GM12872 (cell line): ENCODE results near the gene SERTM1.

Experiments used
- TF ChIP-seq, protein P1 (sequence below): IDR thresholded peaks from 3 replicates; pipeline ENCODE4 v1.5.1; 2011; ENCODE audit warnings: low read depth, mild to moderate bottlenecking, low read length, moderate library complexity; ENCODE audit not compliant: insufficient read depth

SERTM1 gene

DNA sequence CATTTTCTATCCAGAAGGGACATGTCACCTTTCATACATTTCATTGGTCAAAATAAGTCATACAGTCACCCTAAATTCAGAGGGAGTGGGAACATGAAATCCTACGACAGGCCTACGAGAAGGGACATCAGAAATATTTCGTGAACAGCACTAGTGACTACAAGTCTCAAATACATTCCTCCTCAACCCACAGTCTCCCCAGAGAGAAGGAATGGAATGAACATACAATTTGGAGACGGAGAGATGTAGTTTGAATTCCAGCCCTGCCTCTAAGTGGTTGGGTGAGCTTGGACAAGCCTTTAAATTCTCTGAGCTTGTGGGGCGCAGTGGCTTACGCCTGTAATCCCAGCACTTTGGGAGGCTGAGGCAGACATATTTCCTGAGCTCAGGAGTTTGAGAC, 9.9 kb downstream of the SERTM1 start:
- TF ChIP-seq, protein P1, sequence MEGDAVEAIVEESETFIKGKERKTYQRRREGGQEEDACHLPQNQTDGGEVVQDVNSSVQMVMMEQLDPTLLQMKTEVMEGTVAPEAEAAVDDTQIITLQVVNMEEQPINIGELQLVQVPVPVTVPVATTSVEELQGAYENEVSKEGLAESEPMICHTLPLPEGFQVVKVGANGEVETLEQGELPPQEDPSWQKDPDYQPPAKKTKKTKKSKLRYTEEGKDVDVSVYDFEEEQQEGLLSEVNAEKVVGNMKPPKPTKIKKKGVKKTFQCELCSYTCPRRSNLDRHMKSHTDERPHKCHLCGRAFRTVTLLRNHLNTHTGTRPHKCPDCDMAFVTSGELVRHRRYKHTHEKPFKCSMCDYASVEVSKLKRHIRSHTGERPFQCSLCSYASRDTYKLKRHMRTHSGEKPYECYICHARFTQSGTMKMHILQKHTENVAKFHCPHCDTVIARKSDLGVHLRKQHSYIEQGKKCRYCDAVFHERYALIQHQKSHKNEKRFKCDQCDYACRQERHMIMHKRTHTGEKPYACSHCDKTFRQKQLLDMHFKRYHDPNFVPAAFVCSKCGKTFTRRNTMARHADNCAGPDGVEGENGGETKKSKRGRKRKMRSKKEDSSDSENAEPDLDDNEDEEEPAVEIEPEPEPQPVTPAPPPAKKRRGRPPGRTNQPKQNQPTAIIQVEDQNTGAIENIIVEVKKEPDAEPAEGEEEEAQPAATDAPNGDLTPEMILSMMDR: no peak

- TF ChIP-seq, protein P1: no peak
Measured at GRCh38 chr13:36685927-36686326, 12.1 kb downstream of the SERTM1 start.

GRCh38 chr13:36696410-36697010, 22.7 kb downstream of the SERTM1 start:
- TF ChIP-seq, protein P1: no peak

DNA sequence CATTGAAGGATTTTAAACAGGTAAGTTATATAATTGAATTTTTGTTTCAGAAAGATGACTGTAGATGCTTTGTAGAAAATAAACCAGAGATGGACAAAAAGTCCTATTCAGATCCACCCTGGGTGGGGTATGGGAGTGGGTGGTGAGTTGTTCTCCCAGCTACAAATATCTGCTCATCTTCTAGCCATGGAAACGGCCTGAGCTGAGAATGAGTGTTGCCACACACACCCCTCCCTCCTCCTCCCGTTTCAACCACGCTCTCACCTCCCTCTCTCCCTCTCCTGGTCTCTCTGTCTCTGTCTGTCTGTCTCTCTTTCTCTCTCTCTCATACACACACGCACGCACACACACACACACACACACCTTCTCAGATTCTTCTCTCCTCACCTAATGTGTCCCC, 26.4 kb downstream of the SERTM1 start:
- TF ChIP-seq, protein P1: no peak

- TF ChIP-seq, protein P1: no peak
Measured at GRCh38 chr13:36706755-36707154, 32.9 kb downstream of the SERTM1 start.

- TF ChIP-seq, protein P1: no peak
Measured at GRCh38 chr13:36709136-36709890, 35.5 kb downstream of the SERTM1 start.

GRCh38 chr13:36710396-36710795, 36.6 kb downstream of the SERTM1 start:
- TF ChIP-seq, protein P1: no peak
